Keratinocyte (primary cell): ENCODE results near the gene OR10K2.

Source experiments
- EZH2 ChIP-seq: IDR thresholded peaks from one replicate; pipeline ENCODE4 v1.6.1; 2012; ENCODE audit warnings: inconsistent platforms, mild to moderate bottlenecking, low read length, moderate library complexity
- TF ChIP-seq, protein P1 (sequence below), 3 experiments: IDR thresholded peaks in 1 of 3; conservative IDR thresholded peaks in 1 of 3; optimal IDR thresholded peaks in 1 of 3; 2 replicates in 2 of 3; 3 replicates in 1 of 3; pipeline versions ENCODE3 to v1.5.1; 2011; ENCODE audit warnings: low read length in 3 of 3, mild to moderate bottlenecking in 3 of 3, moderate library complexity in 2 of 3, control low read depth in 1 of 3, inconsistent platforms in 1 of 3; ENCODE audit not compliant: insufficient read depth in 2 of 3; ENCODE audit errors: extremely low read depth in 1 of 3

DNA sequence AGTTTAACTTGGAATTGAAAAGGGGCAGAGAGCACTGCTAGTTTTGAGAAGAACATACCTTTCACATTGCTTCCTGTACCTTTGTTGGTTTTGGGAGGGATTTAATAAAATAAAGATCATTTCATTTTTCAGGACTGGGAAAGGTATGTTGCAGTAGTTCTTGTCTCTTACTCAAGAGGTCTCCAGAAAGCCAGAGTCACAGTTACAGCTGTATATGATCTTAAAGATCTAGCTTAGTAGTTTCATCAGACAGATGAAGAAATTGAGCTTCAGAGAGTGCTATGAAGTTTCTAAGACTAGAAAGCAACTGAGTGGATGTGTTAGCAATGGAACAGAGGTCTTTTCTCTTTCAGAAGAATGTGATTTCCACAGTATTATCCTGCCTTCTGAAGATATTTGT is 1.0 kb downstream of the OR10K2 start:
- TF ChIP-seq, protein P1, sequence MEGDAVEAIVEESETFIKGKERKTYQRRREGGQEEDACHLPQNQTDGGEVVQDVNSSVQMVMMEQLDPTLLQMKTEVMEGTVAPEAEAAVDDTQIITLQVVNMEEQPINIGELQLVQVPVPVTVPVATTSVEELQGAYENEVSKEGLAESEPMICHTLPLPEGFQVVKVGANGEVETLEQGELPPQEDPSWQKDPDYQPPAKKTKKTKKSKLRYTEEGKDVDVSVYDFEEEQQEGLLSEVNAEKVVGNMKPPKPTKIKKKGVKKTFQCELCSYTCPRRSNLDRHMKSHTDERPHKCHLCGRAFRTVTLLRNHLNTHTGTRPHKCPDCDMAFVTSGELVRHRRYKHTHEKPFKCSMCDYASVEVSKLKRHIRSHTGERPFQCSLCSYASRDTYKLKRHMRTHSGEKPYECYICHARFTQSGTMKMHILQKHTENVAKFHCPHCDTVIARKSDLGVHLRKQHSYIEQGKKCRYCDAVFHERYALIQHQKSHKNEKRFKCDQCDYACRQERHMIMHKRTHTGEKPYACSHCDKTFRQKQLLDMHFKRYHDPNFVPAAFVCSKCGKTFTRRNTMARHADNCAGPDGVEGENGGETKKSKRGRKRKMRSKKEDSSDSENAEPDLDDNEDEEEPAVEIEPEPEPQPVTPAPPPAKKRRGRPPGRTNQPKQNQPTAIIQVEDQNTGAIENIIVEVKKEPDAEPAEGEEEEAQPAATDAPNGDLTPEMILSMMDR (optimal IDR thresholded peaks at IDR 0.05 in 1 of 3, IDR thresholded peaks at IDR 0.05 in 1 of 3, conservative IDR thresholded peaks at IDR 0.05 in 1 of 3; ENCODE audit: extremely low read depth in 1 of 3, insufficient read depth in 2 of 3, low read length in 3 of 3): no peak
- no peak for TF ChIP-seq EZH2
